ENCODE measurements around the gene TENT5C. TPM values are rescaled to one million over a fixed set of nuclear protein-coding genes. Genes with fewer than 3 reads are reported as not detected.

The TENT5C gene
- total RNA-seq, 1 experiment from 2014 or later: 1.4 TPM

DNA sequence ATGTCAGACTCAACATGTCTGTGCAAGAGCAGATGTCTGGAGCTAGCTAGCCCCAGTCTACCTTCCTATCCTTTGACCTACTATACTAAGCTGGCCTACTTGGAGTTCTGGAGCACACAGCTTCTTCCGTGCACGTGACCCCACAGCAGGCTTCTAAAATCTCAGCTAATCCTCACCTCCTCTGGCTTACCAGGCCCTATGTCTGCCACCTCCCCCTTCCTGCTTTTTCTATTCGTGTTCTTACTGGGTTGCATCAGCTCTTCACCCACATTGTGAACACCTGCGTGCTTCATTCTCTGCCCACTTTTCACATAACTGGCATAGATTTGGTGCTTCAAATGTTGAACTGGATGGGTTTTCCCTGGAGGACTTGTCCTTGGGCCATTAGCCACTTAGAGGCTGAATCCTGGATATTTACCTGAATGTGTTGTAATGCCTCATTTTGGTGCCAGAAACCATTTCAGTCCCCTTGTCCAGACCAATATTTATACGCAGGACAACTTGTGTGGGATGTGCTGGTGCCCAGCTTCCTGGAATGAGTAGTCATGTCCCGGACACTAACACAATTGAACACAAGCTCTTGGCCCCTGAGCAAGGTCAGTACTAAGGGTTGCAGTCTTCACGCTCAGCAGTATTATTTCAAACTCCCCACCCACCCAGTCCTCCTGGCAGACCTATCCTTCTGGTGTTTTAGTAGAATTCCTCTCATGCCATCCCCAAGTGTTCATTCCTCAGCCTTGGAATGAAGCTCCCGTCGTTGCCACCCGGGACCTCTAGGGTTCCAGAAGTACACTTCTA is 24.0 kb downstream of the TENT5C start (continued):
- TF ChIP-seq, protein P1, sequence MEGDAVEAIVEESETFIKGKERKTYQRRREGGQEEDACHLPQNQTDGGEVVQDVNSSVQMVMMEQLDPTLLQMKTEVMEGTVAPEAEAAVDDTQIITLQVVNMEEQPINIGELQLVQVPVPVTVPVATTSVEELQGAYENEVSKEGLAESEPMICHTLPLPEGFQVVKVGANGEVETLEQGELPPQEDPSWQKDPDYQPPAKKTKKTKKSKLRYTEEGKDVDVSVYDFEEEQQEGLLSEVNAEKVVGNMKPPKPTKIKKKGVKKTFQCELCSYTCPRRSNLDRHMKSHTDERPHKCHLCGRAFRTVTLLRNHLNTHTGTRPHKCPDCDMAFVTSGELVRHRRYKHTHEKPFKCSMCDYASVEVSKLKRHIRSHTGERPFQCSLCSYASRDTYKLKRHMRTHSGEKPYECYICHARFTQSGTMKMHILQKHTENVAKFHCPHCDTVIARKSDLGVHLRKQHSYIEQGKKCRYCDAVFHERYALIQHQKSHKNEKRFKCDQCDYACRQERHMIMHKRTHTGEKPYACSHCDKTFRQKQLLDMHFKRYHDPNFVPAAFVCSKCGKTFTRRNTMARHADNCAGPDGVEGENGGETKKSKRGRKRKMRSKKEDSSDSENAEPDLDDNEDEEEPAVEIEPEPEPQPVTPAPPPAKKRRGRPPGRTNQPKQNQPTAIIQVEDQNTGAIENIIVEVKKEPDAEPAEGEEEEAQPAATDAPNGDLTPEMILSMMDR (IDR thresholded peaks at IDR 0.05 in 2 of 3, conservative IDR thresholded peaks at IDR 0.05 in 1 of 3; ENCODE audit: borderline replicate concordance in 1 of 3, insufficient read depth in 1 of 3, low read depth in 2 of 3, low read length in 2 of 3): no peak
- no peak for TF ChIP-seq RAD21 (IDR thresholded peaks at IDR 0.05; ENCODE audit: low read depth)
- no peak for TF ChIP-seq ELF1 (IDR thresholded peaks at IDR 0.05; ENCODE audit: borderline replicate concordance, low read depth)
- TF ChIP-seq ATF3 (IDR thresholded peaks at IDR 0.05): no peak
- TF ChIP-seq POLR2AphosphoS5 (IDR thresholded peaks at IDR 0.05; ENCODE audit: low read depth, low read length): no peak
- TF ChIP-seq CEBPB (IDR thresholded peaks at IDR 0.05; ENCODE audit: low read depth): no peak
- TF ChIP-seq CBX3 (IDR thresholded peaks at IDR 0.05; ENCODE audit: low read depth): no peak

DNA sequence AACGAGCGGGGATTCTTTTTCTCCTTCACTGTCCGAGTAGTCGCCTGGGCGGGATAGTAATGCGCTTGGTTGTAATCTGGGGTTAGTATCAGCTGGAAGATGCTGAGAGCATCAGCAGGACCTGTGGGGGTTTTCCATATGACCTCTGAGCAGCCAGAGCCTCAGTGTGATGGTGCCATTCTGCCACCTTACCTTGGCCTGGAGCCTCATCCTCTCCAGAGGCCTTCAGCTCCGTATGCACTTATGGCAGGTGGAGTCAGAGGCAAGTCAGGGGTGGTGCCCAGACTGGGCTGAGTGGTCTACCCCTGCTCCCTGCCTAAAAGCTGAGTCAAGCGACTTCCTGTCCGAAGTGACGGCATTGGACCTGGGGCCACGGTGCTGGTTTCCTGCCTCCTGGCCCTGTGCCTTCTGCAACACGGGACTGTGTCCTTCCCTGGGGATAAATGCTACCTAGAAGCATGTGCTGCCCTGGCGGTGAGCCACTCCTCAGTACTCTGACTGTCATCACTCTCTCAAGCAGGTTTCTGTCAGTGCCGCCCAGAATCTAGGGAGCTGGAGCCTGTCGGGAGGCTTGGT is 24.7 kb downstream of the TENT5C start:
- no peak overlapping the region for H3K4me2 ChIP-seq (ENCODE audit: low read length)
- ChIA-PET POLR2A (no interaction called here), RAD21 (ENCODE audit: low non-redundant PET in 1 of 2, low total read pairs in 2 of 2, uncharacterized antibody in 2 of 2, unreplicated experiment in 2 of 2) (no interaction called here), CTCF (no interaction called here)
- intact Hi-C loops (cut with micrococcal nuclease): no loop called here
- no peaks in the 10 kb centered on the region for H3K9me3 ChIP-seq (ENCODE audit: control insufficient read depth in 1 of 2, insufficient read depth in 1 of 2, low read depth in 1 of 2, low read length in 2 of 2)
- no peaks in the 10 kb centered on the region for H3K79me2 ChIP-seq (ENCODE audit: insufficient read depth, low read length)
- H3K4me3 ChIP-seq (replicated peaks in 1 of 2; ENCODE audit: low read depth in 1 of 2, low read length in 2 of 2): no peak overlapping the region
- BruUV-seq (replicated peaks): no TSS peak
- H2AFZ ChIP-seq (ENCODE audit: low read depth, low read length, poor library complexity, severe bottlenecking): no peak overlapping the region
- no peaks in the 10 kb centered on the region for H3K36me3 ChIP-seq (ENCODE audit: control insufficient read depth in 1 of 2, insufficient read depth in 2 of 2, low read length in 2 of 2)
- no peak overlapping the region for H3K9ac ChIP-seq (ENCODE audit: low read length)
- no peaks in the 10 kb centered on the region for H3K9me2 ChIP-seq (ENCODE audit: insufficient read depth)
- ATAC-seq (no peak), DNase-seq (ENCODE audit: low read depth, low spot score) (no peak)
- H4K20me1 ChIP-seq (ENCODE audit: insufficient read depth): no peaks in the 10 kb centered on the region
- H3K27me3 ChIP-seq (ENCODE audit: insufficient read depth, low read length): no peaks in the 10 kb centered on the region; the same call in 1 of the 2 replicates
- H3K27ac ChIP-seq (ENCODE audit: low read depth, low read length): no peak overlapping the region
- no peaks in the 10 kb centered on the region for H3K4me1 ChIP-seq (ENCODE audit: control insufficient read depth in 1 of 2, insufficient read depth in 2 of 2, low read length in 2 of 2)
- TF ChIP-seq ATF3 (IDR thresholded peaks at IDR 0.05) (no peak), TCF7L2 (IDR thresholded peaks at IDR 0.05; ENCODE audit: borderline replicate concordance, extremely low read depth, insufficient read depth, insufficient read length) (no peak), CBX3 (IDR thresholded peaks at IDR 0.05; ENCODE audit: low read depth) (no peak), MAX (IDR thresholded peaks at IDR 0.05) (no peak), SP1 (IDR thresholded peaks at IDR 0.05; ENCODE audit: low read depth) (no peak), FOSL1 (IDR thresholded peaks at IDR 0.05; ENCODE audit: low read depth) (no peak), EZH2 (IDR thresholded peaks at IDR 0.05) (no peak), SRF (IDR thresholded peaks at IDR 0.05; ENCODE audit: low read depth) (no peak), SIN3A (IDR thresholded peaks at IDR 0.05; ENCODE audit: low read depth) (no peak), ELF1 (IDR thresholded peaks at IDR 0.05; ENCODE audit: borderline replicate concordance, low read depth) (no peak), POLR2A (IDR thresholded peaks at IDR 0.05; ENCODE audit: borderline replicate concordance, extremely low read depth, insufficient read depth, insufficient read length) (no peak)
- TF ChIP-seq, protein P2, sequence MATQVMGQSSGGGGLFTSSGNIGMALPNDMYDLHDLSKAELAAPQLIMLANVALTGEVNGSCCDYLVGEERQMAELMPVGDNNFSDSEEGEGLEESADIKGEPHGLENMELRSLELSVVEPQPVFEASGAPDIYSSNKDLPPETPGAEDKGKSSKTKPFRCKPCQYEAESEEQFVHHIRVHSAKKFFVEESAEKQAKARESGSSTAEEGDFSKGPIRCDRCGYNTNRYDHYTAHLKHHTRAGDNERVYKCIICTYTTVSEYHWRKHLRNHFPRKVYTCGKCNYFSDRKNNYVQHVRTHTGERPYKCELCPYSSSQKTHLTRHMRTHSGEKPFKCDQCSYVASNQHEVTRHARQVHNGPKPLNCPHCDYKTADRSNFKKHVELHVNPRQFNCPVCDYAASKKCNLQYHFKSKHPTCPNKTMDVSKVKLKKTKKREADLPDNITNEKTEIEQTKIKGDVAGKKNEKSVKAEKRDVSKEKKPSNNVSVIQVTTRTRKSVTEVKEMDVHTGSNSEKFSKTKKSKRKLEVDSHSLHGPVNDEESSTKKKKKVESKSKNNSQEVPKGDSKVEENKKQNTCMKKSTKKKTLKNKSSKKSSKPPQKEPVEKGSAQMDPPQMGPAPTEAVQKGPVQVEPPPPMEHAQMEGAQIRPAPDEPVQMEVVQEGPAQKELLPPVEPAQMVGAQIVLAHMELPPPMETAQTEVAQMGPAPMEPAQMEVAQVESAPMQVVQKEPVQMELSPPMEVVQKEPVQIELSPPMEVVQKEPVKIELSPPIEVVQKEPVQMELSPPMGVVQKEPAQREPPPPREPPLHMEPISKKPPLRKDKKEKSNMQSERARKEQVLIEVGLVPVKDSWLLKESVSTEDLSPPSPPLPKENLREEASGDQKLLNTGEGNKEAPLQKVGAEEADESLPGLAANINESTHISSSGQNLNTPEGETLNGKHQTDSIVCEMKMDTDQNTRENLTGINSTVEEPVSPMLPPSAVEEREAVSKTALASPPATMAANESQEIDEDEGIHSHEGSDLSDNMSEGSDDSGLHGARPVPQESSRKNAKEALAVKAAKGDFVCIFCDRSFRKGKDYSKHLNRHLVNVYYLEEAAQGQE (IDR thresholded peaks at IDR 0.05; ENCODE audit: low read depth): no peak
